SW 1271 (cell line): Measurements from ENCODE around the gene FHL5.
"Not testable (repeated sequence)": the region's sequence is repeated elsewhere in the genome, so short reads cannot be mapped to it uniquely, and the experiment has no call there.

Source experiments
- DNase-seq, 2 experiments: peaks; one replicate each; lab custom pipeline; 2025; lab: John Stamatoyannopoulos, UW

Gene FHL5

GRCh38 chr6:96611342-96611991 is 48.5 kb downstream of the FHL5 start:
- no peak for DNase-seq

- no peak for DNase-seq
Measured at GRCh38 chr6:96613291-96613999, 50.5 kb downstream of the FHL5 start.

- no peak for DNase-seq
Measured at GRCh38 chr6:96620851-96621250, 57.9 kb downstream of the FHL5 start.

- DNase-seq = no peak
Measured at GRCh38 chr6:96621983-96622382, 59.1 kb downstream of the FHL5 start.

GRCh38 chr6:96624957-96625356 is 62.0 kb downstream of the FHL5 start:
- DNase-seq = no peak

GRCh38 chr6:96626759-96627364 is 63.9 kb downstream of the FHL5 start:
- DNase-seq = peak in 1 of 2 experiments; percentile 64

- no peak for DNase-seq
Measured at GRCh38 chr6:96631248-96631647, 68.3 kb downstream of the FHL5 start.

GRCh38 chr6:96637979-96638378 is 75.1 kb downstream of the FHL5 start:
- DNase-seq = not testable (repeated sequence)

- DNase-seq = no peak
Measured at GRCh38 chr6:96645106-96645505, 82.2 kb downstream of the FHL5 start.

GRCh38 chr6:96649926-96650325 is 87.0 kb downstream of the FHL5 start:
- DNase-seq = no peak

- no peak for DNase-seq
Measured at GRCh38 chr6:96651816-96652215, 88.9 kb downstream of the FHL5 start.

- no peak for DNase-seq
Measured at GRCh38 chr6:96652552-96652951, 89.6 kb downstream of the FHL5 start.

GRCh38 chr6:96653181-96653580 is 90.3 kb downstream of the FHL5 start:
- DNase-seq = no peak

- DNase-seq = no peak
Measured at GRCh38 chr6:96656567-96656966, 93.6 kb downstream of the FHL5 start.

GRCh38 chr6:96657344-96657743 is 94.4 kb downstream of the FHL5 start:
- DNase-seq = no peak

GRCh38 chr6:96659084-96659845 is 96.3 kb downstream of the FHL5 start:
- no peak for DNase-seq
